RWPE1 (cell line): ENCODE results near the gene PARVA.

Experiments used
- CTCF ChIA-PET: fragments of 350-600 bp; sonication (Branson Sonifier 250); formaldehyde crosslinking; extraction: SDS; loops from one replicate; lab custom pipeline; 2021; lab: Yijun Ruan, JAX
- POLR2A ChIA-PET: fragments of 400-600 bp; formaldehyde crosslinking; extraction: SDS; loops from one replicate; lab custom pipeline; 2020; ENCODE audit warnings: antibody characterized with exemption; ENCODE audit not compliant: low non-redundant PET; lab: Yijun Ruan, JAX
- DNase-seq: peaks from one replicate; pipeline ENCODE4 v3.0.0; 2012; ENCODE audit warnings: low spot score
- H3K27ac ChIP-seq: fragments of 450-650 bp; 2 replicates; pipeline ENCODE4 v1.5.1; 2017
- CTCF ChIP-seq: fragments of 450-650 bp; conservative IDR thresholded peaks from 2 replicates; pipeline ENCODE4 v1.5.1; 2017; ENCODE audit warnings: low read depth, mild to moderate bottlenecking

Gene PARVA

DNA sequence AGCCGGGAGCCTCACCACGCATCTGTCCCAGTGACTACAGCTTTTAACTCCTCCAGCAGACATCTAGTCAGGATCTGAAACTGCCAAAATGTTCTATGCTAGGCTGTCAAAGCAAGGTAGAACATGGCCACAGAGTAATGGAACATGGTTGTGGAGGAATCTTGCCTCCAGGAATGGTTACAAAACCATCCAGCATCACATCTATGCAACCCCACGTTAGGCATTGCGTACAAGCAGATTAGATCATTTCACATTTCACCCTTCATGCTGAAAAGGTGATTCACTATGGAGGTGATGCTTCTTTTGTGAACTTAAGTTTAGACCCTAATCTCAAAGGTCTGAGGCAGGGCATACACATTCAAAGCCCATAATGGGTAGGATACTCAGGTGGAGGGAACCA, 103.0 kb downstream of the PARVA start:
- no peak for TF ChIP-seq CTCF
- ChIA-PET POLR2A (no interaction called here), CTCF (interaction anchor here (0.6 kb wide), 2 partner anchors 18 to 521 kb away, joined by 3 to 4 read pairs; no protein-coding TSS in a partner anchor)

DNA sequence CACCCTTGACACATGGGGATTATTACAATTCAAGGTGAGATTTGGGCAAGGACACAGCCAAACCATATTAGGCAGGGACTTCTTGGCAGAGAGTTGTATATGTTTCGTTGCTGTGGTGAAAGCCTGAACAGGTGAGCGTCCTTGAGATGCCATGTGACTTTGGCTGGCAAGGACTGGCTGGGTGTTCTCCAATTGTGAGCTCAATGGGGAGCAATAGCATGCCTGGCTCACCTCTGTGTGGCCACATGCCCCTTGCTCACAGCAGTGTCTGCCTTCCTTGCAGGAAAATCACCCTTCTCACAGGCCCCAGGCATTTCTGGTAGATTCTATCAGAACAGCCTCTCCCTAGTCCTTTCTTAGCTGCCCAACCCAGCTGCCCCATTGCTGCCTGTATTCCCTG, 105.5 kb downstream of the PARVA start:
- no peak for TF ChIP-seq CTCF
- ChIA-PET POLR2A (no interaction called here), CTCF (no interaction called here)
- no peak for DNase-seq
- H3K27ac ChIP-seq = no peak overlapping the region

More for the DNA sequence above, 103.0 kb downstream of the PARVA start:
- no peak for DNase-seq
- H3K27ac ChIP-seq = no peak overlapping the region

GRCh38 chr11:12483604-12484003, 106.2 kb downstream of the PARVA start:
- CTCF ChIA-PET = interaction anchor here (0.6 kb wide), 1 partner anchor 406 kb away, joined by 3 read pairs; no protein-coding TSS in a partner anchor
- no peak for DNase-seq
- POLR2A ChIA-PET = no interaction called here
- no peak for TF ChIP-seq CTCF
- no peak overlapping the region for H3K27ac ChIP-seq

- DNase-seq = no peak
- TF ChIP-seq CTCF = no peak; the same call in 1 of the 2 replicates
- POLR2A ChIA-PET = interaction anchor here (0.8 kb wide), 1 partner anchor 9 kb away, joined by 3 read pairs; no protein-coding TSS in a partner anchor
- H3K27ac ChIP-seq = no peak overlapping the region
- CTCF ChIA-PET = interaction anchor here (0.5 to 0.7 kb wide), 6 partner anchors 9 to 343 kb away, joined by 3 to 5 read pairs (median 3); no protein-coding TSS in a partner anchor
These were observed 108.0 kb downstream of the PARVA start for GRCh38 chr11:12485328-12485727.

DNA sequence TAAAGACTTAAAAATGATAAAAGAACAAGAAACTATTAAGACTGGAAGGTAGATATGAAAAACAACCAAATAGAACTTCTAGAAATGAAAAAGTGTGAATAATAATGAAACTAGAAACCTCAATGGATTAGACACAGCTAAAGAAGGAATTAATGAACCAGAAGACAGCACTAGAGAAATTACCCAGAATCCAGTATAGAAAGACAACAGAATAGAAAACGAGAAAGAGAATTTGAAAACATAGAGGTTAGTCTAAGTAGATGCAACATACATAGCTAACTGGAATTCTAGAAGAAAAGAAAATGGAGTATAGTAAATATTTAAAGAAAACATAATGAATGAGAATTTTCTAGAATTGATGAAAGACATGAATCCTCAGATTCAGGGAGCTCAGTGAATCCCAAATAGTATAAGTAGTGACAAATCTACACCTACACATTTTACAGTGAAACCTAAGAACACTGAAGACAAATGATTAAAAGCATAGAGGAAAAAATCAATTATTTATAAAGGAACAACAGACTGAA, 111.9 kb downstream of the PARVA start:
- H3K27ac ChIP-seq = no peak overlapping the region
- DNase-seq = no peak
- ChIA-PET POLR2A (interaction anchor here (0.8 kb wide), 1 partner anchor 26 kb away, joined by 4 read pairs; no protein-coding TSS in a partner anchor), CTCF (interaction anchor here (0.7 kb wide), 1 partner anchor 79 kb away, joined by 3 read pairs; no protein-coding TSS in a partner anchor)
- no peak for TF ChIP-seq CTCF

DNA sequence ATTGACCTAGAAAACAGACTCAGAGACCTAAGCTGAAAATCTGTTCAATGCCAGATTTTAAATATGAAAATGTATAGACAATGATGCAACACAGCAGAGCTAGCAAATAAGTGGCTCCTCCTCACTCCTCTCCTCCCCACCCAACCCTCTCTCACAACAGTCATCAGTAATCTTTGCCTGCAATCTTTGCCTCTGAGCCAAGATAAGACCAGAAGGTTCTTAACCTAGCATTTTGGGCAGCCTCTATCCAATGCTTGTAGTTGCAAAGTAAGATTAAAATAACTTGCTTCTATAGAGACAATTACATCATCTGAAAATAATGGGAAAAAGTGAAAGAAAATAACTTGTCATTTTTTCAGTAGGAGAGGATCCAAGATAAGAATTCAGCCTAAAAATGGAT, 117.3 kb downstream of the PARVA start:
- no peak for DNase-seq
- ChIA-PET POLR2A (interaction anchor here (0.8 kb wide), 1 partner anchor 9 kb away, joined by 3 read pairs; no protein-coding TSS in a partner anchor), CTCF (no interaction called here)
- no peak overlapping the region for H3K27ac ChIP-seq
- no peak for TF ChIP-seq CTCF
